Subcutaneous abdominal adipose tissue (tissue), 5 donors: ENCODE measurements around the gene SFSWAP.

ENCODE experiments used
- H3K27ac ChIP-seq: one replicate; pipeline ENCODE4 v1.7.0; 2013; ENCODE audit warnings: low read depth, mild to moderate bottlenecking, inconsistent platforms, low read length, moderate library complexity
- H3K27me3 ChIP-seq, 5 donors: one replicate each; pipeline ENCODE4 v1.7.0; 2013; ENCODE audit warnings: low read length in 5 of 5, inconsistent platforms in 1 of 5; ENCODE audit not compliant: control insufficient read depth in 5 of 5, insufficient read depth in 4 of 5
- H3K36me3 ChIP-seq, 5 donors: one replicate each; pipeline ENCODE4 v1.7.0; 2013; ENCODE audit warnings: low read length in 5 of 5; ENCODE audit not compliant: control insufficient read depth in 5 of 5, insufficient read depth in 5 of 5
- H3K4me1 ChIP-seq, 5 donors: one replicate each; pipeline ENCODE4 v1.7.0; 2013; ENCODE audit warnings: low read length in 5 of 5, mild to moderate bottlenecking in 3 of 5, moderate library complexity in 1 of 5; ENCODE audit not compliant: control insufficient read depth in 5 of 5, insufficient read depth in 5 of 5
- H3K4me3 ChIP-seq, 5 donors: one replicate each; pipeline ENCODE4 v1.7.0; 2013; ENCODE audit warnings: low read length in 5 of 5, low read depth in 1 of 5
- H3K9ac ChIP-seq, 5 donors: one replicate each; pipeline ENCODE4 v1.7.0; 2013; ENCODE audit warnings: low read length in 5 of 5, mild to moderate bottlenecking in 4 of 5, moderate library complexity in 3 of 5
- H3K9me3 ChIP-seq, 5 donors: one replicate each; pipeline ENCODE4 v1.7.0; 2013; ENCODE audit warnings: low read length in 5 of 5; ENCODE audit not compliant: control insufficient read depth in 5 of 5
- donor health status: healthy.
- donor health status: healthy.
- donor health status: healthy.
- donor health status: healthy.
- donor health status: healthy.

Gene SFSWAP

GRCh38 chr12:131720241-131720640, 9.4 kb downstream of the SFSWAP start:
- Histone ChIP-seq H3K27me3 (no peaks in the 10 kb centered on the region), H3K36me3 (peaks cover 44 to 92% (median 73%) of the 10 kb centered on the region in 5 donors), H3K4me1 (peaks cover 0 to 4% (median 0%) of the 10 kb centered on the region in 5 donors), H3K9me3 (no peaks in the 10 kb centered on the region), H3K27ac (no peak overlapping the region), H3K9ac (no peak overlapping the region), H3K4me3 (no peak overlapping the region)

GRCh38 chr12:131720921-131721320, 10.0 kb downstream of the SFSWAP start:
- peaks cover 0 to 4% (median 0%) of the 10 kb centered on the region in 5 donors for H3K4me1 ChIP-seq
- H3K4me3 ChIP-seq: no peak overlapping the region
- H3K9me3 ChIP-seq: no peaks in the 10 kb centered on the region
- H3K27me3 ChIP-seq: no peaks in the 10 kb centered on the region
- H3K9ac ChIP-seq: no peak overlapping the region
- peaks cover 41 to 90% (median 73%) of the 10 kb centered on the region in 5 donors for H3K36me3 ChIP-seq
- no peak overlapping the region for H3K27ac ChIP-seq

GRCh38 chr12:131721548-131721947, 10.7 kb downstream of the SFSWAP start:
- H3K9me3 ChIP-seq: no peaks in the 10 kb centered on the region
- no peaks in the 10 kb centered on the region for H3K27me3 ChIP-seq
- H3K27ac ChIP-seq: no peak overlapping the region
- peaks cover 35 to 90% (median 67%) of the 10 kb centered on the region in 5 donors for H3K36me3 ChIP-seq
- H3K9ac ChIP-seq: no peak overlapping the region
- no peak overlapping the region for H3K4me3 ChIP-seq
- peaks cover 0 to 7% (median 3%) of the 10 kb centered on the region in 5 donors for H3K4me1 ChIP-seq

- Histone ChIP-seq H3K4me1 (peaks cover 0 to 21% (median 6%) of the 10 kb centered on the region in 5 donors), H3K36me3 (peaks cover 30 to 92% (median 69%) of the 10 kb centered on the region in 5 donors), H3K9ac (no peak overlapping the region), H3K27ac (no peak overlapping the region), H3K27me3 (no peaks in the 10 kb centered on the region), H3K4me3 (no peak overlapping the region), H3K9me3 (no peaks in the 10 kb centered on the region)
Measured at GRCh38 chr12:131723532-131723931, 12.6 kb downstream of the SFSWAP start.

- Histone ChIP-seq H3K9ac (no peak overlapping the region), H3K4me3 (no peak overlapping the region), H3K4me1 (peaks cover 0 to 22% (median 10%) of the 10 kb centered on the region in 5 donors), H3K36me3 (peaks cover 28 to 92% (median 69%) of the 10 kb centered on the region in 5 donors), H3K27me3 (no peaks in the 10 kb centered on the region), H3K9me3 (no peaks in the 10 kb centered on the region), H3K27ac (no peak overlapping the region)
Measured at GRCh38 chr12:131724534-131724933, 13.6 kb downstream of the SFSWAP start.

- Histone ChIP-seq H3K4me1 (peaks cover 0 to 22% (median 10%) of the 10 kb centered on the region in 5 donors), H3K9me3 (no peaks in the 10 kb centered on the region), H3K36me3 (peaks cover 24 to 92% (median 69%) of the 10 kb centered on the region in 5 donors), H3K4me3 (no peak overlapping the region), H3K9ac (no peak overlapping the region), H3K27me3 (no peaks in the 10 kb centered on the region), H3K27ac (no peak overlapping the region)
Measured at GRCh38 chr12:131725503-131725902, 14.6 kb downstream of the SFSWAP start.

- Histone ChIP-seq H3K27ac (no peak overlapping the region), H3K27me3 (no peaks in the 10 kb centered on the region), H3K4me3 (no peak overlapping the region), H3K36me3 (peaks cover 17 to 89% (median 79%) of the 10 kb centered on the region in 5 donors), H3K4me1 (peaks cover 0 to 25% (median 13%) of the 10 kb centered on the region in 5 donors), H3K9ac (no peak overlapping the region), H3K9me3 (no peaks in the 10 kb centered on the region)
Measured at GRCh38 chr12:131728720-131729119, 17.8 kb downstream of the SFSWAP start.

- peaks cover 17 to 95% (median 85%) of the 10 kb centered on the region in 5 donors for H3K36me3 ChIP-seq
- H3K4me1 ChIP-seq: peaks cover 0 to 32% (median 20%) of the 10 kb centered on the region in 5 donors
- no peak overlapping the region for H3K4me3 ChIP-seq
- H3K9me3 ChIP-seq: no peaks in the 10 kb centered on the region
- no peak overlapping the region for H3K9ac ChIP-seq
- no peak overlapping the region for H3K27ac ChIP-seq
- H3K27me3 ChIP-seq: no peaks in the 10 kb centered on the region
Measured at GRCh38 chr12:131729254-131729955, 18.5 kb downstream of the SFSWAP start.

- Histone ChIP-seq H3K9ac (no peak overlapping the region), H3K36me3 (peaks cover 8 to 88% (median 73%) of the 10 kb centered on the region in 5 donors), H3K4me1 (peaks cover 0 to 27% (median 17%) of the 10 kb centered on the region in 5 donors), H3K9me3 (no peaks in the 10 kb centered on the region), H3K27ac (no peak overlapping the region), H3K4me3 (no peak overlapping the region), H3K27me3 (no peaks in the 10 kb centered on the region)
Measured at GRCh38 chr12:131732996-131733615, 22.2 kb downstream of the SFSWAP start.

GRCh38 chr12:131733874-131734273, 23.0 kb downstream of the SFSWAP start:
- Histone ChIP-seq H3K27me3 (no peaks in the 10 kb centered on the region), H3K36me3 (peaks cover 8 to 82% (median 66%) of the 10 kb centered on the region in 5 donors), H3K27ac (no peak overlapping the region), H3K4me3 (no peak overlapping the region), H3K4me1 (peaks cover 0 to 19% (median 13%) of the 10 kb centered on the region in 5 donors), H3K9me3 (no peaks in the 10 kb centered on the region), H3K9ac (no peak overlapping the region)
